Endothelial cell of umbilical vein (primary cell): ENCODE results near the gene ETV7. TPM values are rescaled to one million over a fixed set of nuclear protein-coding genes. Genes with fewer than 3 reads are reported as not detected.

Source experiments
- BruUV-seq: library from RNA; stranded (reverse); fragments of 400-500 nt; replicated peaks from 2 replicates; lab custom pipeline; 2021; lab: Mats Ljungman, UMichigan
- CTCF ChIA-PET: fragments of 300-600, 350-600 bp; sonication (Branson Sonifier 250); formaldehyde crosslinking; loops from one replicate; lab custom pipeline; 2021; ENCODE audit warnings: antibody characterized with exemption, inconsistent platforms; lab: Charles Lee
- POLR2A ChIA-PET: fragments of 300-600, 350-600 bp; sonication (Branson Sonifier 250); formaldehyde crosslinking; loops from one replicate; lab custom pipeline; 2021; ENCODE audit warnings: antibody characterized with exemption, inconsistent platforms; lab: Charles Lee
- DNase-seq: peaks from one replicate; pipeline ENCODE4 v3.0.0-alpha.2; 2011; ENCODE audit warnings: low read depth, low spot score
- FAIRE-seq: peaks from 2 replicates; lab custom pipeline; 2011; peaks lifted over from hg19 to GRCh38; lab: Jason Lieb, UNC
- H2AFZ ChIP-seq: 2 replicates; pipeline ENCODE4 v1.6.0; 2012; ENCODE audit warnings: low read depth, low read length, control low read depth, inconsistent platforms
- H3K27ac ChIP-seq: 2 replicates; pipeline ENCODE4 v1.5.1; 2011; ENCODE audit warnings: low read depth, mild to moderate bottlenecking, control low read depth, low read length, moderate library complexity; ENCODE audit not compliant: insufficient read depth
- H3K27me3 ChIP-seq, 2 experiments: 2 replicates each; pipeline versions ENCODE4 v1.6.0 to v1.6.1; 2011; ENCODE audit warnings: low read length in 2 of 2, mixed read lengths in 1 of 2; ENCODE audit not compliant: control insufficient read depth in 2 of 2, insufficient read depth in 2 of 2
- H3K36me3 ChIP-seq, 2 experiments: 2 replicates in 1 of 2; 3 replicates in 1 of 2; pipeline ENCODE4 v1.5.1; 2011; ENCODE audit warnings: low read length in 2 of 2, mild to moderate bottlenecking in 1 of 2, moderate library complexity in 1 of 2; ENCODE audit not compliant: control insufficient read depth in 2 of 2, insufficient read depth in 2 of 2; ENCODE audit errors: extremely low read depth in 1 of 2
- H3K4me1 ChIP-seq: 3 replicates; pipeline ENCODE4 v1.5.1; 2011; ENCODE audit warnings: mild to moderate bottlenecking, low read length; ENCODE audit not compliant: control insufficient read depth, insufficient read depth; ENCODE audit errors: extremely low read depth
- H3K4me2 ChIP-seq: 2 replicates; pipeline ENCODE4 v1.6.1; 2011; ENCODE audit warnings: low read length, control low read depth, mixed read lengths; ENCODE audit not compliant: insufficient read depth
- H3K4me3 ChIP-seq, 3 experiments: fragments of 200-600 bp in 1 of 3; sonication (generic), shearing (Covaris generic) in 1 of 3; replicated peaks in 1 of 3; 2 replicates each; pipeline ENCODE4 v1.5.1; 2011 to 2016; ENCODE audit warnings: control low read depth in 3 of 3, low read length in 3 of 3, mild to moderate bottlenecking in 2 of 3, inconsistent platforms in 1 of 3, low read depth in 1 of 3, moderate library complexity in 1 of 3; ENCODE audit not compliant: insufficient read depth in 1 of 3
- H3K79me2 ChIP-seq: 2 replicates; pipeline ENCODE4 v1.6.0; 2012; ENCODE audit warnings: low read length, inconsistent platforms; ENCODE audit not compliant: control insufficient read depth, insufficient read depth
- H3K9ac ChIP-seq: replicated peaks from 2 replicates; pipeline ENCODE3; 2011; ENCODE audit warnings: low read length, control low read depth; ENCODE audit not compliant: insufficient read depth; ENCODE audit errors: extremely low read depth
- H3K9me1 ChIP-seq: replicated peaks from 3 replicates; pipeline ENCODE4 v1.6.0; 2011; ENCODE audit warnings: mild to moderate bottlenecking, low read length; ENCODE audit not compliant: control insufficient read depth, insufficient read depth; ENCODE audit errors: extremely low read depth
- H3K9me3 ChIP-seq: replicated peaks from 2 replicates; pipeline ENCODE4 v1.5.1; 2012; ENCODE audit warnings: low read length, inconsistent platforms; ENCODE audit not compliant: control insufficient read depth, insufficient read depth
- H4K20me1 ChIP-seq: replicated peaks from 2 replicates; pipeline ENCODE3; 2011; ENCODE audit warnings: mild to moderate bottlenecking, low read length; ENCODE audit not compliant: control insufficient read depth, insufficient read depth; ENCODE audit errors: extremely low read depth
- CTCF ChIP-seq, 2 donors: IDR thresholded peaks; 1 replicate in 1 of 2; 2 replicates in 1 of 2; pipeline ENCODE4 v1.5.1; 2011; ENCODE audit warnings: low read length in 2 of 2, mild to moderate bottlenecking in 2 of 2, moderate library complexity in 2 of 2, control low read depth in 1 of 2, inconsistent platforms in 1 of 2, low read depth in 1 of 2; ENCODE audit not compliant: insufficient read depth in 1 of 2; ENCODE audit errors: extremely low read depth in 1 of 2
- EZH2 ChIP-seq: IDR thresholded peaks from 2 replicates; pipeline ENCODE4 v1.6.1; 2012; ENCODE audit warnings: borderline replicate concordance, low read depth, mild to moderate bottlenecking, moderate library complexity, low read length, inconsistent platforms; ENCODE audit not compliant: severe bottlenecking
- FOS ChIP-seq: IDR thresholded peaks from 2 replicates; pipeline ENCODE4 v1.6.1; 2011; ENCODE audit warnings: mild to moderate bottlenecking, low read length, moderate library complexity, borderline replicate concordance; ENCODE audit not compliant: insufficient read depth
- GATA2 ChIP-seq: IDR thresholded peaks from 2 replicates; pipeline ENCODE4 v1.7.0; 2011; ENCODE audit warnings: low read depth, mild to moderate bottlenecking, moderate library complexity, mixed read lengths, low read length; ENCODE audit not compliant: insufficient read length, insufficient read depth
- JUN ChIP-seq: IDR thresholded peaks from 2 replicates; pipeline ENCODE4 v1.6.1; 2011; ENCODE audit warnings: borderline replicate concordance, low read depth; ENCODE audit not compliant: insufficient read length, insufficient read depth
- MAX ChIP-seq: IDR thresholded peaks from 2 replicates; pipeline ENCODE4 v1.6.1; 2011; ENCODE audit not compliant: insufficient read depth, insufficient read length
- MYC ChIP-seq: IDR thresholded peaks from one replicate; pipeline ENCODE4 v1.6.1; 2011; ENCODE audit warnings: mild to moderate bottlenecking, low read depth, low read length
- POLR2AphosphoS5 ChIP-seq: IDR thresholded peaks from 2 replicates; pipeline ENCODE4 v1.6.1; 2012; ENCODE audit warnings: low read depth, mild to moderate bottlenecking, control low read depth, low read length, moderate library complexity; ENCODE audit not compliant: insufficient read depth
- dilution Hi-C: fragments of 300-500 bp; cut with MboI; formaldehyde crosslinking; loops from one replicate; pipeline ENCODE4 v1.15.0; 2019; ENCODE audit warnings: low sequenced_read_pairs; ENCODE audit not compliant: extremely low pct_ligation_motif_present
- intact Hi-C: fragments of 100-400 bp; cut with micrococcal nuclease; formaldehyde crosslinking; loops from one replicate; pipeline ENCODE4 v1.10.0; 2022
- polyA plus RNA-seq, 4 experiments: library from polyadenylated mRNA; depleted of rRNA in 3 of 4; stranded (reverse) in 3 of 4; unstranded in 1 of 4; fragments of >200 nt; gene quantifications; 2 replicates each; pipeline versions ENCODE4 v1.2.1 to v1.2.3, GENCODE V29; 2011 to 2012; ENCODE audit warnings: missing spikeins in 1 of 4
- total RNA-seq: library from RNA; stranded (reverse); gene quantifications from 2 replicates; pipeline ENCODE4 v1.2.3, GENCODE V29; 2021

The ETV7 gene
- total and polyA plus RNA-seq, 2 donors (not counting 3 experiments of a cell fraction or from before 2014, with no cell fraction given) = 0.23 to 0.58 TPM

GRCh38 chr6:36372088-36372487, 15.4 kb downstream of the ETV7 start:
- TF ChIP-seq GATA2 = no peak
- no peak for DNase-seq
- no TSS peak for BruUV-seq
- H3K4me2 ChIP-seq = no peak overlapping the region
- no peaks in the 10 kb centered on the region for H3K4me1 ChIP-seq
- H3K27ac ChIP-seq = no peak overlapping the region
- dilution Hi-C loops = no loop called here
- ChIA-PET POLR2A (no interaction called here), CTCF (interaction anchor here (1.4 kb wide), 1 partner anchor 31 kb away, joined by 3 read pairs; no protein-coding TSS in a partner anchor)
- no peak overlapping the region for H3K4me3 ChIP-seq
- FAIRE-seq = no peak
- H3K79me2 ChIP-seq = no peaks in the 10 kb centered on the region
- no peaks in the 10 kb centered on the region for H3K9me1 ChIP-seq
- no peaks in the 10 kb centered on the region for H4K20me1 ChIP-seq
- no peak overlapping the region for H2AFZ ChIP-seq
- H3K27me3 ChIP-seq = peaks cover 4 to 14% of the 10 kb centered on the region in 2 experiments
- H3K36me3 ChIP-seq = no peaks in the 10 kb centered on the region
- intact Hi-C loops = no loop called here
- no peak overlapping the region for H3K9ac ChIP-seq
- no peaks in the 10 kb centered on the region for H3K9me3 ChIP-seq

- Histone ChIP-seq H3K27me3 (peaks cover 4 to 12% of the 10 kb centered on the region in 2 experiments), H3K4me2 (no peak overlapping the region), H3K79me2 (no peaks in the 10 kb centered on the region), H3K4me3 (no peak overlapping the region), H3K4me1 (no peaks in the 10 kb centered on the region), H3K27ac (no peak overlapping the region), H3K9me1 (no peaks in the 10 kb centered on the region), H3K9me3 (no peaks in the 10 kb centered on the region), H3K36me3 (no peaks in the 10 kb centered on the region), H2AFZ (no peak overlapping the region), H4K20me1 (no peaks in the 10 kb centered on the region), H3K9ac (no peak overlapping the region)
- intact Hi-C loops (no loop called here), dilution Hi-C loops (no loop called here)
- FAIRE-seq (no peak), DNase-seq (no peak)
- ChIA-PET CTCF (interaction anchor here (1.4 kb wide), 1 partner anchor 31 kb away, joined by 3 read pairs; no protein-coding TSS in a partner anchor), POLR2A (no interaction called here)
- TF ChIP-seq MAX (no peak), EZH2 (no peak), FOS (no peak), CTCF (IDR thresholded peaks at IDR 0.05; ENCODE audit: extremely low read depth in 1 of 2, insufficient read depth in 1 of 2, low read depth in 1 of 2, low read length in 2 of 2) (no peak), GATA2 (no peak), POLR2AphosphoS5 (no peak), JUN (no peak), MYC (no peak)
- no TSS peak for BruUV-seq
Measured at GRCh38 chr6:36371211-36371610, 16.3 kb downstream of the ETV7 start.
